NCI-H2081 (cell line): ENCODE results near the gene FGF23.
A peak's percentile ranks its signal among the peaks of the same experiment; 100 is the strongest.
"Not testable (repeated sequence)": the region's sequence is repeated elsewhere in the genome, so short reads cannot be mapped to it uniquely, and the experiment has no call there.

Experiments used
- DNase-seq, 2 experiments: peaks; one replicate each; lab custom pipeline; 2025; lab: John Stamatoyannopoulos, UW

Gene FGF23

DNA sequence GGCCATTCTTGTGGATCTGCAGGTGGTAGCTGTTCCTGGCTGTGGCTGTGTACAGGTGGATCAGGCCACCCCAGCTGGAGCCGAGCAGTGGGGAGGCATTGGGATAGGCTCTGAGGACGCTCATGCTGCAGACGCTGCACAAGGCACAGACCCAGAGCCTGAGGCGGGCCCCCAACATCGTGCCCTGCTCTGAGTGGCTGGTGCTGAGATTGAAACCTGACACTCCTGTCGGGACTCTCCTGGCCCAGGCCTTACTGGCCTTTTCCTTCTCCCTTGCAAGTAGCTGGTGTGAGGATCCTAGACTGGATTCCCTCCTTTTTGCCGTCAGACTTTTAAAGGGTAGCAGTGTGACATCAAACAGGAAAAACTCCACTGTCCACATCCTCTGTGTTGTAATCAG, at the start of gene FGF23:
Gene FGF23, minus strand, starts transcription at position 308 of the 400 bp plus-strand sequence. Its CDS starts 130 bp downstream, at position 178.
- no peak for DNase-seq

DNA sequence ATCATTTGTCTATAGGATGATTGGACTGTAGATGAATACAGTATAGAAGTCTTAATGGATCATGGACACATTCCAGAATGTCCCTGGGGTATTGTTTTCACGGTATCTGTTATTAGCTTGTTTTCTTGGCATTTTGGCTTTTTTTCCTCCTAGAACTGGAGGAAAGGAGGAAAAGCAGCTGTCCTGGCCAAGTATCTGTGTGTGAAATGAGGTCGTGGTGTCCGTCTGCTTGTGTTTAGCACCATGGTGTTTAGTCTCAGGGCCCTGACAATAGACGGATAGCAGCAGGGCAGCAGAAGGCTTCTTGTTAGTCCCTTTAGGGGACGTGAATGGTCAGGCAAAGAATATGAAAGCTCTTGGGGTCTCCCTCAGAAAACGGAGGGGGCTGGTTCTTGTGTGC, 44.9 kb upstream of the FGF23 start:
- no peak for DNase-seq

DNA sequence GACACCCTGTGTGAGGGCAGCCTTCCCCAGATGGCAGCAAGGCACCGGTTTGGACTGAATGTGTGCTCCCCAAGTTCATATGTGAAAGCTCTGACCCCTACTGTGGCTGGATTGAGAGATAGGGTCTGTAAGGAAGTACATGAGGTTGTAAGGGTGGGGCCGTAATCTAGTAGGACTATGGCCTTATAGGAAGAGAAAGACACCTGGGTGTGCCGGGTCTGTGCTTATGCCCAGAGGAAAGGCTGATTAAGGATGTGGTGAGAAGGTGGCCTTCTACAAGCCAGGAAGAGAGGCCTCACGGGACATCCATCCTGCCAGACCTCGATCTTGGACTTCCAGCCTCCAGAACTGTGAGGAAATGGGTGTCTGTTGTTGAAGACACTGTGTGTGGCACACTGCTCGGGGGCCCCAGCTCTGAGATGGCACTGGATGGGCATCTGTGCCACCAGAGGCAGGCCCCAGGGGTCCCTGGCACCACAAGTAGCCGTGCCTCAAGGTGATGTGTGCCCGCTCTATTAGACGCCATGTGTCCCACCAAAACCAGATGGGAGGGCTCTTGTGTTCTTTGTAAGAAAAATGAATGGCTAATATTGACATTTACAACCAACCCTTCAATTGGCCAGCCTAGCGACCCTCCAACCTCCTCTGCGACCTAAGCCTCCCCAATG, 44.1 kb upstream of the FGF23 start:
- no peak for DNase-seq

DNA sequence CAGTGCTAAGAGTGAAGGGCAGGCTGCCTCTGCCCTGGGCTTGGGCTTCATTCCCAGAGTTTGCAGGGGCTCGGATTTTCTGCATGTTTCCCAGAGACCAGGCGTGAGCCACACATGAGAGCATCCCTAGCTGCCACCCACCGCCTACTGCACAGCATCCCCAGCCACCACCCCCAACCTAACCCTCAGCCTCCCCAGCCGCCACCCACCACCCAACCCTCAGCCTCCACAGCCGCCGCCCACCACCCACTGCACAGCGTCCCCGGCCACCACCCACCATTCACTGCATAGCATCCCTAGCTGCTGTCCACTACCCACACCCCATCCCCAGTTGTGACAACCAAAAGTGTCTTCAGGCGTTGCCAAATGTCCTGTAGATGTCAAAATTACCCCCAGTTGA, 43.5 kb upstream of the FGF23 start:
- no peak for DNase-seq

DNA sequence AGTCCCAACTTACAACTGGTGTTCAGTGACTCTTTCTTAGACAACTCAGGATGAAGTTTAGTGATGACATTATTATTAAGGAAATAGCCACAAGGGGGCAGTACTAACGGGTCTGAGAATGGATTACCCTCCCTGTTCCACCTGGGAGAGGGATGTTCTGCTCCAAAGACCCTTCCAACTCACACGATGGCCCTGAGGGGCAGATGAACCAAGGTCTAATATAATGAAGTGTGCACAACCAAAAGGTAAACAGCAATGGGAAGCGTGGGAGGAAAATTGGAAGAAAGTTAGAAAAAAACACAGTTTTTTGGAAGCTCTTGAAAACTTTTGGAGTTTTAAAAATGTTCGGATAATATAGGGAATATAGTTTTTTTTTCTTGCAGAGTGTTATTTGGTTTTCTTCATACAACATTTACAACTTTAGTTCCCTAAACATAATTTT, 42.1 kb upstream of the FGF23 start:
- DNase-seq, result peak; percentile 43 to 44

DNA sequence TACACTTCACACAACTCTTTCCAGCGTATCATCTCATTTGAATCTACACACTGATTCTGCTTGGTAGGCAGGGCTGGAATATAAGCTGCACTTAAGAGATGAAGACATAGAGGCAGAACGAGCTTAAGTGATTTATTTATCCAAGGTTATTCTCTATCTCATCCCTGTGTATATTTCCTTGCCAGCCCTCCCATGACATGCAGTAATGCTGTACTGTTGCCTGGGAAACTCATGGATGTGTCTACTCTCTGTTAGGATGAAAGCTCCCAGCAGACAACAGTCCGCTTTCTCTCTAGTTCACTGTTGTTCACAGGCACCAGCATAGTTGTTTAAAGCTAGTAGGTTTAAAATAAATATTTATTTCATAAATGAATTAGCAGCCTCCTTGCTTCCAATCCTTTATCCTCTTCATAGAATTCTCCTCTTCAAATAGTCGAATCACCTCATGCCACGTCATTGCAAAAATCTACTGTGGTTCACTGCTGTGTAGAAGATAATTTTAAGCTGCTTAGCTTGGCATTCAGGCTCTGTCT, 40.7 kb upstream of the FGF23 start:
- DNase-seq, result no peak

DNA sequence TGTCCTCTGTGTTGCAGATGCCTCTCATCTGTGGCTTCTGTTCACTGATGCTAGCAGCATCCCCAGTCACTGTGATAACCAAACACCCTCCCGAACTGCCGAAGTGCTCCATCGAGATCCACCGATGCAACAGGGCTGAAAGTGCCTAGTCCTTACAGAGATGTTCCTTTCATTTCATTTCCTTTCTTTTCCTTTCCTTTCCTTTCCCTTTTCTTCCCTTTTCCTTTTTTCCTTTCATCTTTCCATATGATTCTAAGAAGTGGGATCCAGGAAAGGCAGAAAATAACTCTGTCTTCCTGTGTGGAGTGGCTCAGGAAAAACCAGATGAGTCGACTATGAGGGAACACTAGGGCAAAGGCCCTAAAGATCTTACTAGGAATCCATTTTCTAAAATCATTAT, 39.4 kb upstream of the FGF23 start:
- DNase-seq, result no peak

DNA sequence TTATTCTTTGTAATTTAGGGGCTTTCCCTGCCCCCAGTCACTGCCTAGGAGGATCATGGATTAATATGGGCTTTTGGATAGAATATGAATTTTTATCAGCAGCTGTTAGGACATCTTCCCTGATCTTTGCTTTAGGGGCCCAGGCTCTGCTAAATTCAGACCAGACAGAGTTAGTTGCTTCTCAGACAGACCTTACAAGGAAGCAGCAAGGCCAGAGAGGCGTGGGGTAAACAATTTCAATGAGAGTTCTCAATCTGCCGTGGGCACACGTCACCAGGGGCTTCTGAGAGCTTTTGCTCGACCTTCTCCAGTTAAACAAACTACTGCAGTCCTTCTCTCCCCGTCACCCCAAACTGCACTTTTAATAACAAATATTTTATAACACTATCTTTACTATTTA, 38.4 kb upstream of the FGF23 start:
- no peak for DNase-seq

DNA sequence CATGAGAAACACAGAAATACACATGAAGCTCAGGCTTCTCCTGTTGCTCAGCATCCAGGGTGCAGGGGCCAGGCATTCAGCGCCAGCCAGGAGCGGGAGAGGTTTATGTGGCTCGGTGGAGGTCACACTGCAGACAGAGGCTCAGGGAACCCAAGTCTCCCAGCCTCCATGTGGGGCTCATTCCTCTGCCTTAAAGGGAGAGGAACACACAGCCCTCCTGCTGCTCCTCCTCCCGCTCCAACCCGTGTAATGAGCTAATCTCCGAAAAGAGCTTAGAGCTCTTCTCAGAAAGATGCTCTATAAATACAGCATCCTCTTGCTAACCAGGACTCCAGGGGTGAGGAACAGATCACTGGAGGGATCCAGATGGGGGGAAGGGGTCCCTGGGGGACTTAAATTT, 37.9 kb upstream of the FGF23 start:
- DNase-seq, result no peak

DNA sequence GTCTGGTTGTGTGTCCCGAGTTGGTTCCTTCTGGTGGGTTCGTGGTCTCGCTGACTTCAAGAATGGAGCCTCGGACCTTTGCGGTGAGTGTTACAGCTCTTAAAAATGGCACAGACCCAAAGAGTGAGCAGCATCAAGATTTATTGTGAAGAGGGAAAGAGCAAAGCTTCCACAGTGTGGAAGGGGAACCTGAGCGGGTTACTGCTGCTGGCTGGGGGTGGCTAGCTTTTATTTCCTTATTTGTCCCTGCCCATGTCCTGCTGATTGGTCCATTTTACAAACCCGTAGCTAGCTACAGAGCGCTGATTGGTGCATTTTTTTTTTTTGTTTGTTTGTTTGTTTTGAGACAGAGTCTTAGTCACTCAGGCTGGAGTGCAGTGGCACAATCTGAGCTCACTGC, 36.8 kb upstream of the FGF23 start:
- no peak for DNase-seq

DNA sequence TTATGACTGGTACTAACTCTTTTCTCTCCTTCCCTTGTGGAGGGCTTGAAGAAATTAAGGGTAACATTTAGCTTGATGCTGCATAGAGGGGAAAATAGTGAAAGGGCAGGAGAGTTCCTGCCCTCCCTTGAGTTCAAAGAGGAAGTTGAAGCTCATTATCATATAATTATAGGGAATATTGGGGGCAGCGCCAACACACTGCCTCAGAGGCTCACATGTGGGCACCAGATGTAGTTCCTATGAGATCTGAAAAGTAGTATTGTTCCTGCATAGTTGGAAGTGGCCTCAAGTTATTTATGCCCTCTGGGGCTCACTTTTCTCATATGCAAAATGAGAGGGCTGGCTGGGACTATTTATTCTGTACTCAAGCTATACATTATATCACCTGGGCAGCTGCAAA, 33.0 kb upstream of the FGF23 start:
- DNase-seq, result peak in 1 of 2 experiments; percentile 17

DNA sequence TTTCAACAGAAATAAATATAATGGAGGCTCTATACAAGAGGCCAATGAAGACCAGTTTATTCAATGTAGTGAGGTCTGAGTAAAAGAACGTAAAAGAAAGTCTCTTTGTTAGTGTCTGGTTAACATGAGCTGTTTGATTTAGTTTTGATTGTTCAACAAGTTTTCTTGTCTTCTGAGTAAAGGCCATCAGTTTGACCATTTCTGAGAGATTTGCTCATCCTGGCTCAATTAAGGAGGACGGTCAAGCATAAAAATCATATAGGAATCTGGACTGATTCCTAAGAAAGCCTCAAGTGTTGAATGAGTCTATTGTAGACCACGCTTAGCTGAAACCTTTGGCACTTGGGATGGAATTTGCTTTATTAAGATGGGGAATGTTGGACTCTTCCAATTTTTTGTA, 32.5 kb upstream of the FGF23 start:
- DNase-seq, result no peak

DNA sequence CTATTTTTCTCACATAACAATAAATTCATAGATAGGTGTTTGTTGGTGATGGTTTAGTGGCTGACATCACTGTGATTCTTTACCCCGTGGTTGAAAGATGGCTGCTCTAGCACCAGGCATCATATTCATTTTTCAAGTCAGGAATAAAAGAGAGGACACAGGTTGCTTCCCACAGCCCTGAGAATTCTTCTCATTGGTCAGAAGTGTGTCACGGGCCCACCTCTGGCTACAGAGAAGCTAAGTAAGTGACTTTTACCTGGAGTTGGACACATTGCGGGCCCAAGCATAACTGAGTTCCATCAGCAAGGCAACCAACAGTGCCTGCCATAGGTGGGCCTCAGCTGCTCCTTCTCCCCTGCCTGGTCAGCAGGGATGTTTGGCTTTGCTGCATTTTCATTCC, 27.6 kb upstream of the FGF23 start:
- DNase-seq, result no peak

DNA sequence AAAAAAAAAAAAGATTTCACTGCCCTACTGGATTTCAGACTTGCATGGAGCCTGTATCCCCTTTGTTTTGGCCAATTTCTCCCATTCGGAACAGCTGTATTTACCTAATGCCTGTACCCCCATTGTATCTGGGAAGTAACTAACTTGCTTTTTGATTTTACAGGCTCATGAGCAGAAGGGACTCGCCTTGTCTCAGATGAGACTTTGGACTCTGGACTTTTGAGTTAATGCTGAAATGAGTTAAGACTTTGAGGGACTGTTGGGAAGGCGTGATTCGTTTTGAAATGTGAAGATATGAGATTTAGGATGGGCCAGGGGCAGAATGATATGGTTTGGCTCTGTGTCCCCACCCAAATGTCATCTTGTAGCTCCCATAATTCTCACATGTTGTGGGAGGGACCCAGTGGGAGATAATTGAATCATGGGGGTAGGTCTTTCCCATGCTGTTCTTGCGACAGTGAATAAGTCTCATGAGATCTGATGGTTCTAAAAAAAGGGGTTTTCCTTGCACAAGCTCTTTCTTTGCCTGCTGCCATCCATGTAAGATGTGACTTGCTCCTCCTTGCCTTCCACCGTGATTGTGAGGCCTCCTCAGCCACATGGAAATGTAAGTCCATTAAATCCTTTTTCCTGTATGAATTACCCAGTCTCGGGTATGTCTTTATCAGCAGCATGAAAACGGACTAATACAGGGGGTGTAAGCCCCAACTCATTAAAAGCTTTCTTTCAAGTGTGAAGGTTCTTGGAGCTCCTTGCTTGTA, 25.5 kb upstream of the FGF23 start:
- DNase-seq, result not testable (repeated sequence)

DNA sequence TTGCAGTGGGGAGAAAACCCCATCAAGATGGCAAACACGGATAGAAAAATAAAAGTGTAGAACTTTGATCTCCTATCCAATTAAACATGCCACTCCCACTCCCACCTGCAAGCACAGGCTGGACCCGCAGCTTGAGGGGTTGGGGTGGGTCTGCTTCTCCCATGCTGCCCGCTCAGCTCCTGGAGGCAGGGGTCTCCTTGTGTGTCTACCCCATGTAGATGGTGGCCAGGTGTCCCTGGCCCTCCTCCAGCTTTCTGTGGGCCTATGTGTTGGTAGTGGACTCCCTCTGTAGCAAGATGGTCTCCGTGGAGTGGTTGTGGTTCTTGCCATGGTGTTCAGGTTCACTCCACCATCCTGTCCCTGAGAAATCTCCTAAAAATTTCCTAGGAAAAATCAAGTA, 23.5 kb upstream of the FGF23 start:
- DNase-seq, result no peak

DNA sequence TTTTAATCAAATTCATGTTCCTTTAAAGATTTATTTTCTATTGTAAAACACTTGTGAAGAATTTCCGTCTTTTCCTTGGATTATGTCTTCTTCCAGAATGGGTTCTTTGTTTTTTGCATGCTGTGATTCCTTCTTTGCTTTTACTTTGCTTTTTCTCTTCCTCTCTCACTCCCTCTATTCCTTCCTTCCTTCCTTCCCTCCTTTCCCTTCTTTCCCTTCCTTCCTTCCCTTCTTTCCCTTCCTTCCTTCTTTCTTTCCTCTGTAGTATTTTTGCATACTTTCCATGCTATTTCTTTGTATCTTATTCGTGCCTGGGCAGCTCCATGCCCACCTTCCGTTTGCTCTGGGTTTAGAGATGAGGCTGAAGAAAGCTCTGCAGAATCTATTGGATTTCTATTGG, 21.6 kb upstream of the FGF23 start:
- DNase-seq, result no peak

DNA sequence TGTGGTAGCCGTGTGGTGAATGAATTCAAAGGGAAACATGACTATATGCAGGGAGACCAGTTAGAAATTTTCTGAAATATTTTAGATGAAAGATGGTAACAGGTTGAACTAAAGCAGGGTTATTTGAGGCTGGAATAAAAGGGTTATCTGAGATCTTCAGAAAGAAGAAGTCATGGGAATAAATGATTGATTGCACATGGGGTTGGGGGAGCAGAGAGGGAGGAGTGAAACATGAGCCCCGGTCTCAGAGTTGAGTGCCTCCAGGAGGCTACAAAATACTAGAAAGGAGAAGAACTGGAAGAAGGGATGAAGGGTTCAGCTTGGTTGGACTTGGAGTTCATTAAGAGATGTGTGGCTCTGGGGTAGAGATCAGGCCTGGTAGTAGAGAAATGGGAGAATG, 16.3 kb upstream of the FGF23 start:
- DNase-seq, result no peak

DNA sequence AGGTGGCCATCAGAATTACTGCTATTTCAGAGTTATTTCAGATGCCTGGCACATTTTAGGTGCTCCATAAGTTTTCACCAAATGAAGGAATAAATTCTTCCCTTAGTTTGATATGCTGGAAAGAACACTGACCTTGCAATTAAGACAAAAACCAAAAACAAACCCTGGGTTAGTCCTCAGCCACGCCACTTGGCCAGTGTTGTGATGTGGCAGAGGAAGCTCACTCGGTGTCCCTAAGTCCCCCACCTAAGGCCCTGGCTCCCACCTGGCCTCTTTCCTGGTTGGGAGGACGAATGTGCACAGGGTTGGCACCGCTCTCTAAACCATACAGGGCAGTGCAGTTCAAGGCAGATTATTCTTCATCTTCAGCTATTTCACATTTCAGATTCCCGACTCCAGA, 13.7 kb upstream of the FGF23 start:
- DNase-seq, result no peak

DNA sequence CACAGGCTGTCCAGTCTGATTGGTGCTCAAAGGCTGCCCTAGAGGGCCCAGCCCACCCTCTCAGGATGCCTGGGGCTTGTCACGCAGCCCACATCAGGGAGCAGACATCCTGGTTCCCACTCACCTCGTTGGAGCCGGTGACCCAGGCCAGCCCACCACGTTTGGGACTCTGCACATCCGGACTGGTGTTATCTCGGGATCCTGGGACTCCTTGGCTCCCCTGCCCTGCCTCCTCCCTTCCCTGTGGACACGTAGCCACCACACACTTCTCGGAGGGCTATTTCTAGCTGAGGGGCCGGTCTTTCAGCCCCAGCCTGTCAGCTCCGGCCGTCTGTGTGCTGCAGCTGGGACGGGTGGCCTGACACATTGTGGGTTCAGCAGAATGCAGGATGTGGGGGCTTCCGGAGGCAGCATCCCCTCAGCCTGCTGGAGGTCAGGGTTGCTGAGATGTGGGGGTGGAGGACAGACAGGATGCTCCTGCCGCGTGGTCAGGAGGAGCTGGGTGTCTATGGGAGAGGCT, 12.8 kb upstream of the FGF23 start:
- DNase-seq, result no peak

DNA sequence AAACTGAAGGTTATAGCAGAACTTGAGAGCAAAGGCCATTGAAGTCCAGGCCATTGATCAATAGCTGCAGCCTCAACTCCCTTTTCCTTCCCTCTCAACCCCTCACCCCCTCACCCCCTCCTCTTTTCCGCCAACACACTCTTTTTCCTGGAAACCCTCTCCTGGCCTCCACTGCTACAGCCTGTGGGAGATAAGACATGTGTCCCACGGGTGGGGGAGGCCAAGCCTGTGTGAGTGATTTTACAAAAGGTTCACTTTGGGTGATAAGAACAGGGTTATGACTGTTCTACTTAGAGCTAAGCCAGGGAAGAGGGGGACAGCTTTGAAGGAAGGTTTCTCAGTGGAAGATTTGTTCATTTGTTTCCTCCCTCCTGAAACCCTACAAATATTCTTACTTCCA, 9.2 kb upstream of the FGF23 start:
- no peak for DNase-seq

DNA sequence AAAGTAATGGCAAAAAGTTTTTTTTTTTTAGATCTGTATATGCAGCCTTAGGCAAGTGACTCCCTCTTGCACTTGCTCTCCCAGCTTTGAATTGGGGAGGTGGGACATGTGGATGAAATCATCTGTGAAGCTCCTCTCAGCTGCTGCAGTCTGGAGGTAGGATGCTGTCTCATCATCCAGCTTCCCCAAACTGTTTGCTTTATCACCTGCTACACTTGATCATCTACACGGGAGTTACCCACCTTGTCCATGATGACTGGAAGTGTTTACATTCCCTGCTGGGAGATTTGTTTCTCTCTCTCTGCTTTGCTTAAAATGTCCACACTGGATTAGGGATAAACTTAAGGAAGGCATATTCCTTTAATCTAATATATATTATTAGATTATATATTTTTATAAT, 8.5 kb upstream of the FGF23 start:
- no peak for DNase-seq

DNA sequence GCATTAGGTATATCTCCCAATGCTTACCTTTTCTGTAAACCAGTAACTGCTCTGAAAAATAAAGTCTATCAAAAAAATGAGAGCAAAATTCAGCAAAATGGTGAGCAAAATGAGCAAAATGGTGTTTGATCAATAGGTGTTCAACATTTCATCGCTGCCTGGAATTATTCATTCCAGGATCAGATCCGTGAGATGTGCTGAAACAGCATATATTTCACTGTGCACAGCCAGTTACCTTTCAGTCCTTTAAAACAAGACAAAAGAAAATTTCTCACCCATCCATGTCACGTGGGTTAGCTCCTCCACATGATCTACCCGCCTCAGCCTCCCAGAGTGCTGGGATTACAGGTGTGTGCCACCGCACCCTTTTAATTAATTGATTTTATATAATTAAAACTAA, 8.1 kb upstream of the FGF23 start:
- DNase-seq, result no peak

DNA sequence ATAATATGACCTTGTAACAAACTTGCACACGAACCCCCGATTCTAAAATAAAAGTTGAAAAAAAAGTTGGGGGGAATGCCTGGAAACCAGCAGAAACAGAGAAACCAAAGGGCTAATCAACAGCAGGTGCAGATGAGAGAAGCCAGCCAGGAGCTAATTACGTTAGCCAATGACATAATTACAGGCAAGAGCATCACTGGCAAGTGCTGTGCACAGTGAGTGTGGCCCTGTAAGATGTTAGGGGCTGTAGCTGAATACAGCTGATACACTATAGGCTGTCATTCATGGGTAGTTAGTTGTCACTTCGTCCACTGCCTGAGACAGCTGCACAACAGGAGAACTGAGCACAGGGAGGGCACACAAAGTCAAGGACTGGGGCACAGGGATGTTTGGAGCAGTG, 7.3 kb upstream of the FGF23 start:
- peak; percentile 9 to 62 for DNase-seq
